ENCODE measurements around the gene VAT1. TPM values are rescaled to one million over a fixed set of nuclear protein-coding genes. Genes with fewer than 3 reads are reported as not detected.

The VAT1 gene
- total and polyA plus RNA-seq, 2 of the 13 experiments (the other 11 are each of a cell fraction or from before 2014, with no cell fraction given): 143 to 205 TPM

DNA sequence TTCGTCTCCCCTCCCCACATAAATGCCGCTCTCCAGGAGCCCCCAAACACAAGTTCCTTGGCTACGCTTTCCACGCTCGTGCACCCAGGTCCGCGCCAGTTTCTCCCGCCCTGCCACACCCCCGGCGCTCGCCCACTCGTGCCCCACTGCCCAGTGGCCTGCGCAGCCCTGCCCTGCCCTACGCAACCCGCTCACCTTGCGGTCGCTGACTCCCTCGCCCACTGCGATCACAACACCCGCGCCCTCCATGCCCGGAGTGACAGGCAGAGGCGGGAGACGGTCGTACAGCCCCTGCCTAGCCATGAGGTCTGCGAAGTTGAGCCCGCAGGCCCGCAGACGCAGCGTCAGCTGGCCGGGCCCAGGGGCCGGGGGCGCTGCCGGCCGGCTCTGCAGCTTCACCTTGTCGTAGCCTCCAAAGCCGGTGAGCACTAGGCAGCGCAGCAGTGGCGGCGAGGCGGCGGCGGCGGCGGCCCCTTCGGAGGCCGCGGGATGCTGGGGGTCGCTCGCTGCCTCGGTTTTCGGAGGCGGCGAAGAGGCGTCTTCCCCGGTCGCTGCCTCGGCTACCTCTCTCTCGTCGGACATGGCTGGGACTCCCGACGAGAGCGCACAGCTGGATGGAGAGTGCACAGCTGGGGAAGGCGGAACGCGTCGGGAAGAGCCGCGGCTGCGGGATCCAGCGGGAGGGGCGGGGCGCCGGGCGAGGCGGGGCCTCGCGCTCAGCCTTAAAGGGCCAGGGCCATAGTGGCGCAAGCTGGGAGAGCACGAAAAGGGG is at the start of gene VAT1 (continued):
- TF ChIP-seq, protein P1, sequence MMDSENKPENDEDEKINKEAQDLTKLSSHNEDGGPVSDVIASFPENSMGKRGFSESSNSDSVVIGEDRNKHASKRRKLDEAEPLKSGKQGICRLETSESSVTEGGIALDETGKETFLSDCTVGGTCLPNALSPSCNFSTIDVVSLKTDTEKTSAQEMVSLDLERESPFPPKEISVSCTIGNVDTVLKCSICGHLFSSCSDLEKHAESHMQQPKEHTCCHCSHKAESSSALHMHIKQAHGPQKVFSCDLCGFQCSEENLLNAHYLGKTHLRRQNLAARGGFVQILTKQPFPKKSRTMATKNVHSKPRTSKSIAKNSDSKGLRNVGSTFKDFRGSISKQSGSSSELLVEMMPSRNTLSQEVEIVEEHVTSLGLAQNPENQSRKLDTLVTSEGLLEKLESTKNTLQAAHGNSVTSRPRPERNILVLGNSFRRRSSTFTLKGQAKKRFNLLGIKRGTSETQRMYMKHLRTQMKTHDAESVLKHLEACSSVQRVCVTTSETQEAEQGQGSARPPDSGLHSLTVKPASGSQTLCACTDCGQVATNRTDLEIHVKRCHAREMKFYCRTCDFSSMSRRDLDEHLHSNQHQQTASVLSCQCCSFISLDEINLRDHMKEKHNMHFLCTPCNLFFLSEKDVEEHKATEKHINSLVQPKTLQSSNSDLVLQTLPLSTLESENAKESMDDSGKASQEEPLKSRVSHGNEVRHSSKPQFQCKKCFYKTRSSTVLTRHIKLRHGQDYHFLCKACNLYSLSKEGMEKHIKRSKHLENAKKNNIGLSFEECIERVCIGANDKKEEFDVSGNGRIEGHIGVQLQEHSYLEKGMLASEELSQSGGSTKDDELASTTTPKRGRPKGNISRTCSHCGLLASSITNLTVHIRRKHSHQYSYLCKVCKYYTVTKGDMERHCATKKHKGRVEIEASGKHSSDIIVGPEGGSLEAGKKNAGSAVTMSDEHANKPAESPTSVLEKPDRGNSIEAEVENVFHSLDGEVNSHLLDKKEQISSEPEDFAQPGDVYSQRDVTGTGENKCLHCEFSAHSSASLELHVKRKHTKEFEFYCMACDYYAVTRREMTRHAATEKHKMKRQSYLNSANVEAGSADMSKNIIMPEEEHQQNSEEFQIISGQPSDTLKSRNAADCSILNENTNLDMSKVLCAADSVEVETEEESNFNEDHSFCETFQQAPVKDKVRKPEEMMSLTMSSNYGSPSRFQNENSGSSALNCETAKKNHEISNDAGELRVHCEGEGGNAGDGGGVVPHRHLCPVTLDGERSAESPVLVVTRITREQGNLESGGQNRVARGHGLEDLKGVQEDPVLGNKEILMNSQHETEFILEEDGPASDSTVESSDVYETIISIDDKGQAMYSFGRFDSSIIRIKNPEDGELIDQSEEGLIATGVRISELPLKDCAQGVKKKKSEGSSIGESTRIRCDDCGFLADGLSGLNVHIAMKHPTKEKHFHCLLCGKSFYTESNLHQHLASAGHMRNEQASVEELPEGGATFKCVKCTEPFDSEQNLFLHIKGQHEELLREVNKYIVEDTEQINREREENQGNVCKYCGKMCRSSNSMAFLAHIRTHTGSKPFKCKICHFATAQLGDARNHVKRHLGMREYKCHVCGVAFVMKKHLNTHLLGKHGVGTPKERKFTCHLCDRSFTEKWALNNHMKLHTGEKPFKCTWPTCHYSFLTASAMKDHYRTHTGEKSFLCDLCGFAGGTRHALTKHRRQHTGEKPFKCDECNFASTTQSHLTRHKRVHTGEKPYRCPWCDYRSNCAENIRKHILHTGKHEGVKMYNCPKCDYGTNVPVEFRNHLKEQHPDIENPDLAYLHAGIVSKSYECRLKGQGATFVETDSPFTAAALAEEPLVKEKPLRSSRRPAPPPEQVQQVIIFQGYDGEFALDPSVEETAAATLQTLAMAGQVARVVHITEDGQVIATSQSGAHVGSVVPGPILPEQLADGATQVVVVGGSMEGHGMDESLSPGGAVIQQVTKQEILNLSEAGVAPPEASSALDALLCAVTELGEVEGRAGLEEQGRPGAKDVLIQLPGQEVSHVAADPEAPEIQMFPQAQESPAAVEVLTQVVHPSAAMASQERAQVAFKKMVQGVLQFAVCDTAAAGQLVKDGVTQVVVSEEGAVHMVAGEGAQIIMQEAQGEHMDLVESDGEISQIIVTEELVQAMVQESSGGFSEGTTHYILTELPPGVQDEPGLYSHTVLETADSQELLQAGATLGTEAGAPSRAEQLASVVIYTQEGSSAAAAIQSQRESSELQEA (CRISPR knock-in tag; IDR thresholded peaks at IDR 0.05; ENCODE audit: not compliant biosample characterization): peak; percentile 98
- TF ChIP-seq, protein P2, sequence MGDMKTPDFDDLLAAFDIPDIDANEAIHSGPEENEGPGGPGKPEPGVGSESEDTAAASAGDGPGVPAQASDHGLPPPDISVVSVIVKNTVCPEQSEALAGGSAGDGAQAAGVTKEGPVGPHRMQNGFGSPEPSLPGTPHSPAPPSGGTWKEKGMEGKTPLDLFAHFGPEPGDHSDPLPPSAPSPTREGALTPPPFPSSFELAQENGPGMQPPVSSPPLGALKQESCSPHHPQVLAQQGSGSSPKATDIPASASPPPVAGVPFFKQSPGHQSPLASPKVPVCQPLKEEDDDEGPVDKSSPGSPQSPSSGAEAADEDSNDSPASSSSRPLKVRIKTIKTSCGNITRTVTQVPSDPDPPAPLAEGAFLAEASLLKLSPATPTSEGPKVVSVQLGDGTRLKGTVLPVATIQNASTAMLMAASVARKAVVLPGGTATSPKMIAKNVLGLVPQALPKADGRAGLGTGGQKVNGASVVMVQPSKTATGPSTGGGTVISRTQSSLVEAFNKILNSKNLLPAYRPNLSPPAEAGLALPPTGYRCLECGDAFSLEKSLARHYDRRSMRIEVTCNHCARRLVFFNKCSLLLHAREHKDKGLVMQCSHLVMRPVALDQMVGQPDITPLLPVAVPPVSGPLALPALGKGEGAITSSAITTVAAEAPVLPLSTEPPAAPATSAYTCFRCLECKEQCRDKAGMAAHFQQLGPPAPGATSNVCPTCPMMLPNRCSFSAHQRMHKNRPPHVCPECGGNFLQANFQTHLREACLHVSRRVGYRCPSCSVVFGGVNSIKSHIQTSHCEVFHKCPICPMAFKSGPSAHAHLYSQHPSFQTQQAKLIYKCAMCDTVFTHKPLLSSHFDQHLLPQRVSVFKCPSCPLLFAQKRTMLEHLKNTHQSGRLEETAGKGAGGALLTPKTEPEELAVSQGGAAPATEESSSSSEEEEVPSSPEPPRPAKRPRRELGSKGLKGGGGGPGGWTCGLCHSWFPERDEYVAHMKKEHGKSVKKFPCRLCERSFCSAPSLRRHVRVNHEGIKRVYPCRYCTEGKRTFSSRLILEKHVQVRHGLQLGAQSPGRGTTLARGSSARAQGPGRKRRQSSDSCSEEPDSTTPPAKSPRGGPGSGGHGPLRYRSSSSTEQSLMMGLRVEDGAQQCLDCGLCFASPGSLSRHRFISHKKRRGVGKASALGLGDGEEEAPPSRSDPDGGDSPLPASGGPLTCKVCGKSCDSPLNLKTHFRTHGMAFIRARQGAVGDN (CRISPR knock-in tag; IDR thresholded peaks at IDR 0.05): peak; percentile 86
- TF ChIP-seq, protein P3, sequence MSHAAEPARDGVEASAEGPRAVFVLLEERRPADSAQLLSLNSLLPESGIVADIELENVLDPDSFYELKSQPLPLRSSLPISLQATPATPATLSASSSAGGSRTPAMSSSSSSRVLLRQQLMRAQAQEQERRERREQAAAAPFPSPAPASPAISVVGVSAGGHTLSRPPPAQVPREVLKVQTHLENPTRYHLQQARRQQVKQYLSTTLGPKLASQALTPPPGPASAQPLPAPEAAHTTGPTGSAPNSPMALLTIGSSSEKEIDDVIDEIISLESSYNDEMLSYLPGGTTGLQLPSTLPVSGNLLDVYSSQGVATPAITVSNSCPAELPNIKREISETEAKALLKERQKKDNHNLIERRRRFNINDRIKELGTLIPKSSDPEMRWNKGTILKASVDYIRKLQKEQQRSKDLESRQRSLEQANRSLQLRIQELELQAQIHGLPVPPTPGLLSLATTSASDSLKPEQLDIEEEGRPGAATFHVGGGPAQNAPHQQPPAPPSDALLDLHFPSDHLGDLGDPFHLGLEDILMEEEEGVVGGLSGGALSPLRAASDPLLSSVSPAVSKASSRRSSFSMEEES (CRISPR knock-in tag; IDR thresholded peaks at IDR 0.05): no peak
- TF ChIP-seq ASH2L (IDR thresholded peaks at IDR 0.05; ENCODE audit: insufficient read length, low read depth, low read length): peak; percentile 73
- TF ChIP-seq THAP11 (CRISPR knock-in tag; IDR thresholded peaks at IDR 0.05): peak; percentile 51; the same call in 1 of the 2 replicates
- TF ChIP-seq, protein P4, sequence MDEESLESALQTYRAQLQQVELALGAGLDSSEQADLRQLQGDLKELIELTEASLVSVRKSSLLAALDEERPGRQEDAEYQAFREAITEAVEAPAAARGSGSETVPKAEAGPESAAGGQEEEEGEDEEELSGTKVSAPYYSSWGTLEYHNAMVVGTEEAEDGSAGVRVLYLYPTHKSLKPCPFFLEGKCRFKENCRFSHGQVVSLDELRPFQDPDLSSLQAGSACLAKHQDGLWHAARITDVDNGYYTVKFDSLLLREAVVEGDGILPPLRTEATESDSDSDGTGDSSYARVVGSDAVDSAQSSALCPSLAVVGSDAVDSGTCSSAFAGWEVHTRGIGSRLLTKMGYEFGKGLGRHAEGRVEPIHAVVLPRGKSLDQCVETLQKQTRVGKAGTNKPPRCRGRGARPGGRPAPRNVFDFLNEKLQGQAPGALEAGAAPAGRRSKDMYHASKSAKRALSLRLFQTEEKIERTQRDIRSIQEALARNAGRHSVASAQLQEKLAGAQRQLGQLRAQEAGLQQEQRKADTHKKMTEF (CRISPR knock-in tag; IDR thresholded peaks at IDR 0.05): peak; percentile 93
- peak; percentile 91 for TF ChIP-seq REPIN1 (CRISPR knock-in tag; IDR thresholded peaks at IDR 0.05; ENCODE audit: borderline replicate concordance, low read depth)
- no peak for TF ChIP-seq IKZF1 (IDR thresholded peaks at IDR 0.05)
- peak; percentile 32 for TF ChIP-seq MED8 (CRISPR knock-in tag; IDR thresholded peaks at IDR 0.05; ENCODE audit: insufficient replicate concordance)
- TF ChIP-seq SETDB1 (CRISPR knock-in tag; IDR thresholded peaks at IDR 0.05; ENCODE audit: borderline replicate concordance): no peak
- peak; percentile 69 for TF ChIP-seq KDM5B (CRISPR knock-in tag; IDR thresholded peaks at IDR 0.05; ENCODE audit: borderline replicate concordance)
- no peak for TF ChIP-seq PRMT3 (CRISPR knock-in tag; IDR thresholded peaks at IDR 0.05; ENCODE audit: borderline replicate concordance, low read depth)
